ENCODE results near the gene MIP. TPM values are rescaled to one million over a fixed set of nuclear protein-coding genes. Genes with fewer than 3 reads are reported as not detected.
A peak's percentile ranks its signal among the peaks of the same experiment; 100 is the strongest.

Gene MIP
- total and polyA plus RNA-seq, 2 of the 13 experiments (the other 11 are each of a cell fraction or from before 2014, with no cell fraction given): not detected

- peak; percentile 75 for TF ChIP-seq ZNF12 (CRISPR knock-in tag; IDR thresholded peaks at IDR 0.05)
- no peak for TF ChIP-seq CBX2 (IDR thresholded peaks at IDR 0.05; ENCODE audit: low read depth, low read length)
- 0 out of 2 replicates have a peak, but pooled peaks have one; percentile 37 for TF ChIP-seq CBX2 (CRISPR knock-in tag; IDR thresholded peaks at IDR 0.05; ENCODE audit: low read depth)
- TF ChIP-seq, protein P1, sequence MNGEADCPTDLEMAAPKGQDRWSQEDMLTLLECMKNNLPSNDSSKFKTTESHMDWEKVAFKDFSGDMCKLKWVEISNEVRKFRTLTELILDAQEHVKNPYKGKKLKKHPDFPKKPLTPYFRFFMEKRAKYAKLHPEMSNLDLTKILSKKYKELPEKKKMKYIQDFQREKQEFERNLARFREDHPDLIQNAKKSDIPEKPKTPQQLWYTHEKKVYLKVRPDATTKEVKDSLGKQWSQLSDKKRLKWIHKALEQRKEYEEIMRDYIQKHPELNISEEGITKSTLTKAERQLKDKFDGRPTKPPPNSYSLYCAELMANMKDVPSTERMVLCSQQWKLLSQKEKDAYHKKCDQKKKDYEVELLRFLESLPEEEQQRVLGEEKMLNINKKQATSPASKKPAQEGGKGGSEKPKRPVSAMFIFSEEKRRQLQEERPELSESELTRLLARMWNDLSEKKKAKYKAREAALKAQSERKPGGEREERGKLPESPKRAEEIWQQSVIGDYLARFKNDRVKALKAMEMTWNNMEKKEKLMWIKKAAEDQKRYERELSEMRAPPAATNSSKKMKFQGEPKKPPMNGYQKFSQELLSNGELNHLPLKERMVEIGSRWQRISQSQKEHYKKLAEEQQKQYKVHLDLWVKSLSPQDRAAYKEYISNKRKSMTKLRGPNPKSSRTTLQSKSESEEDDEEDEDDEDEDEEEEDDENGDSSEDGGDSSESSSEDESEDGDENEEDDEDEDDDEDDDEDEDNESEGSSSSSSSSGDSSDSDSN (CRISPR knock-in tag; IDR thresholded peaks at IDR 0.05): peak; percentile 64
- TF ChIP-seq HOXA7 (CRISPR knock-in tag; IDR thresholded peaks at IDR 0.05): peak; percentile 92; the same call in 1 of the 2 replicates
- no peak for TF ChIP-seq STAG1 (CRISPR knock-in tag; IDR thresholded peaks at IDR 0.05)
- no peak for TF ChIP-seq RAD51 (IDR thresholded peaks at IDR 0.05; ENCODE audit: borderline replicate concordance)
- peak; percentile 59; the same call in 1 of the 2 replicates for TF ChIP-seq REL (CRISPR knock-in tag; conservative IDR thresholded peaks at IDR 0.05)
- TF ChIP-seq ARID5B (CRISPR knock-in tag; IDR thresholded peaks at IDR 0.05): peak; percentile 25; the same call in 1 of the 2 replicates
- peak; percentile 98 for TF ChIP-seq ZNF256 (CRISPR knock-in tag; conservative IDR thresholded peaks at IDR 0.05)
- TF ChIP-seq ATF5 (CRISPR knock-in tag; IDR thresholded peaks at IDR 0.05; ENCODE audit: low read depth): peak; percentile 83
- peak; percentile 88 for TF ChIP-seq ZFAT (CRISPR knock-in tag; conservative IDR thresholded peaks at IDR 0.05)
- TF ChIP-seq, protein P2, sequence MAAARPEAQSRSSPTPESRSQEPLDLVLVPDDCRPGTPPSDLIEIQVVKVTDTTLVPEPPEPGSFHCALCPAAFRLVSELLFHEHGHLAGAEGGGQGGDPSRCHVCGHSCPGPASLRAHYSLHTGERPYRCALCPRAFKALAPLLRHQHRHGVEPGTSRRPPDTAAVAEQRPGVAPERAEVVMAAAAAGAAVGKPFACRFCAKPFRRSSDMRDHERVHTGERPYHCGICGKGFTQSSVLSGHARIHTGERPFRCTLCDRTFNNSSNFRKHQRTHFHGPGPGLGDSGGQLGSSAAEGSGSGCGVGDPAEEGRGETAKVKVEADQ (CRISPR knock-in tag; IDR thresholded peaks at IDR 0.05; ENCODE audit: borderline replicate concordance): peak; percentile 93
- TF ChIP-seq ZNF362 (CRISPR knock-in tag; IDR thresholded peaks at IDR 0.05; ENCODE audit: borderline replicate concordance): no peak
- TF ChIP-seq, protein P3, sequence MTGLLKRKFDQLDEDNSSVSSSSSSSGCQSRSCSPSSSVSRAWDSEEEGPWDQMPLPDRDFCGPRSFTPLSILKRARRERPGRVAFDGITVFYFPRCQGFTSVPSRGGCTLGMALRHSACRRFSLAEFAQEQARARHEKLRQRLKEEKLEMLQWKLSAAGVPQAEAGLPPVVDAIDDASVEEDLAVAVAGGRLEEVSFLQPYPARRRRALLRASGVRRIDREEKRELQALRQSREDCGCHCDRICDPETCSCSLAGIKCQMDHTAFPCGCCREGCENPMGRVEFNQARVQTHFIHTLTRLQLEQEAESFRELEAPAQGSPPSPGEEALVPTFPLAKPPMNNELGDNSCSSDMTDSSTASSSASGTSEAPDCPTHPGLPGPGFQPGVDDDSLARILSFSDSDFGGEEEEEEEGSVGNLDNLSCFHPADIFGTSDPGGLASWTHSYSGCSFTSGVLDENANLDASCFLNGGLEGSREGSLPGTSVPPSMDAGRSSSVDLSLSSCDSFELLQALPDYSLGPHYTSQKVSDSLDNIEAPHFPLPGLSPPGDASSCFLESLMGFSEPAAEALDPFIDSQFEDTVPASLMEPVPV (CRISPR knock-in tag; IDR thresholded peaks at IDR 0.05): peak; percentile 91
Measured at GRCh38 chr12:56488041-56488955, 33.8 kb upstream of the MIP start, which contains the start of gene GLS2 (continued).

All from HepG2 (cell line).